DMS53 treated with DMSO at 0.1 percent for 48 hours (cell line): ENCODE results near the gene SMG6.

Experiments
- DNase-seq: peaks from one replicate; lab custom pipeline; 2025; ENCODE audit not compliant: unreplicated experiment; lab: John Stamatoyannopoulos, UW

Gene SMG6

DNA sequence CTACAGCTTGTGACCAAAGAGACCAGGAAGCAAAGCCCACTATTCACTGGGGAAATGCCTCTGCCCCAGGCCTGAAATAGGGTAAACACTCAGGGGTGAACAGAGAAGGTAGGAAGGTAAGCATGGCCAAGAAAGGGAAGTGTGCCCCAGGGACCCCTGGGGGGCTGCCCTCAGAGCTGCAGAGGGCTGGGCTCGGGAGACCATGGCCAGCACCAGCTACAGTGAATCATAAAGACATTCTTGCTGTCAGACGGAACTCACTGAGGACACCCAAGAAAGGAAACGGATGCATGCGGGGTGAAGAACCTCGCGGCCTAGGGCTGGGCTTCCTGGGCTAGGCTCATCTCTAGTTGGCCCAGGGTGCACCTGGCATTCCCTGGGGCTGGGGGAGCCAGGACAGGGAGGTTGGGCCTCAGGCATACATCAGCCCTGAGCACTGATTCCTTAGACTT lies 239.0 kb downstream of the SMG6 start:
- DNase-seq: no peak

DNA sequence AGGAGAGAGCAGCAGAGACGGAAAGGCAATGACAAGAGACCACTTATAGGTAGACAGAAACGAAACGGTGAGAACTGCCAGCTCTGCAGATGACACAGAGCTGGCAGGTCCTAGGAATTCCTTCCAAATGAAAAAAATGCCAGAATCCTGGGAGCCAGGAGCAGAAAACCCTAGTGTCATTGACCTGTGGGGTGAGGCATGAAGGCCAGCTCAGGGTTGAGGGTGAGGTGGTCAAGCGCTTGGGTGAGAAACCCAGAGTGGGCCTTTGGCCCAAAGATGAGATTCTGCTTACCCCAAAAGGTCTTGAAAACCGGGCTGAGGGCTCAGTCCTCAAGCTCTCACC lies 239.5 kb downstream of the SMG6 start:
- DNase-seq: no peak

DNA sequence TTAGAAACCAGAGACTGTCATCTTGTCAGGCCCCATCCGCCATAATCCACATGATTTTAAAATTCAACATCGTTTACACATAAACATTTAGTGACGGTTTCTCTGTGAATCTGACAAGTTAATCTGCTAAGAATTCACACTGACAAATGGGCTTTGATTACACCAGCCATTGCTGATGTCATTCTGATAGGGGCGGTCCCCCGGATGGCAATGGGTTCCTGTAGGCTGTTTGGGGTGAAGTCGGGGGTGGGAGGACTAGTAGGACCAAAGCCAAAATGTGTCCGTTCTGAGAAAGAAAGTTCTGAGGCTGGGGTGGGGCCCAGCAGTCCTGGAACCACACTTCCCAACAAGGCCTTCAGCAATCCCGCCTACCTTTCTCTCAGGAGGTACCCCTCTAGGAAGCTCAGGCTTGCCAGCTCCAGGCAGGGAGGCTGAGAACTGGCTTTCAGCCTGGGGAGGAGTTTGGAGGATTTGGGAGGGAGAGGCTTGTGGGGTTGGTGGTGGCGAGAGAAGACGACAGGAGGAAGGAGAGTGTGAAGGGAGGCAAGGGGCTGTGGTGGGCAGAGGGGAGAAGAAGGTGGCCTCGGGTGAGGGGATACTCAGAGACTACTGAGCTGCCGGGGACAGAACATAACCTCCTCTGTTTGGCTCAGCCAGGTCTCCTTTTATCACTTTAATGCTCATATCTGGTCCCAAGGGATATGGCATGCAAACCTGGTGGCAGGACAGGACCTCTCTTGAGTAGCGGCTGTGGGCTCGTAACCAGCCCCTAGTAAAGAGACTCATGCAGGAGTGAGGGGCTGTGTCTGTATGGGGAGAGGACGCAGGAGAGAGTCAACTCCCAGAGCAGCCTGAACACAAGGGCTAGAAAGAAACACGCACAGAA lies 240.1 kb downstream of the SMG6 start:
- no peak for DNase-seq

DNA sequence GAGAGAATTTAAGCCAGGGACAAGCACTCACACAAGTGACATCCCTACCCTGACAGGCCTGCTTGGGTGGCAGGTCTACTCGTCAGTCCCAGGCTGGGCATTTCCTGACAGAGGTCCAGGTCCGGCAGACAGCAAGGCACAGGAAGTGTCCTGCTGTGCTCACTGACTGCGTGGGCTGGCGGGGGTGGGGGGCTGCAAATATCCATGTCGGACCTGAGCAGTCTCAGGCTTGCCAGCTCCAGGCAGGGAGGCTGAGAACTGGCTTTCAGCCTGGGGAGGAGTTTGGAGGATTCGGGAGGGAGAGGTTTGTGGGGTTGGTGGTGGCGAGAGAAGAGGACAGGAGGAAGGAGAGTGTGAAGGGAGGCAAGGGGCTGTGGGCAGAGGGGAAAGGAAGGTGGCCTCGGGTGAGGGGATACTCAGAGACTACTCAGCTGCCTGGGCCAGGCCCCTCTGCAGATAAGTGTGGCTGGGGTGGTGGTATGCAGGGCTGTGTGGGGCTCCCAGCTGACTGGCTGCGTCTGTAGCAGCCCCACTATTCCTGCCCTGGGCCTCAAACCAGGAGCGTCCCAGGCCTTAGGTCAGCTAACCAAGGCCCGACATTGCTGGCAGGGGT lies 240.9 kb downstream of the SMG6 start:
- no peak for DNase-seq

DNA sequence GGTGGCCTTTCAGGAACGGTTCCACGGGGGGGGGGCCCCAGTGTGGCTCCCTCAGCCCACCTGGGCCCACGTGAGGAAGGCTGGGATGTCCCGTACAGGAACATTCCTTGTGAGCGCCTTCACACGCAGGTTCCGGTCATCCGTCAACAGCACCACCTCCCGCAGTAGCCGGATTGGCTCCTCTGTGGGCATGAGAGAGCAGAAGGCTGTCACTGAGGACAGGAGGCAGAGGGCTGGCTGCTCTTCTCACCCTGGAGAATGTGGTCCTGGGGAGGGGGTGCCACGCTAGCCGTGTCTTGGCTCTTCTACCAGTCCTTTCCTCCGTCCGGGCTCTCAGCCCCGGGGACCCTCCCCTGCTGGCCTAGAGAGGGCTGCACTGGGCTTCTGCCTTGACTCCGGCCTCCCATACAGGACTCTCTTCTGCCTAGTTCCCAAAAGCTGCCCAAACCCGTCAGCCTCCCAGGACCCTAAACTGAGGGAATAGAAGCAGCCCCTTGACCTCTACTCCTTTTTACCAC lies 242.1 kb downstream of the SMG6 start:
- DNase-seq: no peak

DNA sequence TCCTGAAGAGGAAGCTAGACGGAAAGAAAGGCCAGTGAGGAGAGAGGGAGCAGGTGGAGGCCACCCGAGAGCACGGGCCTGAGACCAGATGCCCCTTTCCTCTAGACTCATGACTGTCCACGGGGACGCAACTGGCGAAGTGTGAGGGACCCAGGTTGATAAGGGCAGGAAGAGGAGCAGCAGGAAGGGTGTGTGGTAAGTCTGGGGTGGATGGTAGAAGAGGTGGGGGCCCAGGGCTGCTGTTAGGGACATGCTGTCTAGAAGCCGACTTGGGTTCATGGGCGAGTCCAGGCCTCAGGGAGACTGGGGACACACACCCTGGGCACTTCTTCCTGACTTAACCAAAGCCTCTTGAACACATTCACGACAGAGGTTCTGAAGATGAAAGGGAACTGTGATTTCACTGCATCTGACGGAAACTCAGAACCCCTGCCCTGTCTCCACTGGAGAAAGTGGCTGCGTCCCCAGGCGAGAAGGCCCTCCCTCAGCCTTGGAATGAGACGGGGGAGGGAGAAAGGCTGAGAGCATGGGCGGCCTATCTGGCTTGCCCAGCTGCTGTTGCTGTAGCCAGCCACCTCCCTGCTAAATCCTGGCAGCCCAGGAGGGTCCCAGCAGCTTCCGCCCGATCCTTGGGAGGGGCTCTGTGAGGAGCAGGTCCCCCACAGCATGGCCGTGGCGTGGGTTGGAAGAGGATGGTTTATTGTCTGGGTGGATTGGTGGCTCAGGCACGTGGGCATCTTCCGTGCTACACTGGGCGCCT lies 242.7 kb downstream of the SMG6 start:
- no peak for DNase-seq

DNA sequence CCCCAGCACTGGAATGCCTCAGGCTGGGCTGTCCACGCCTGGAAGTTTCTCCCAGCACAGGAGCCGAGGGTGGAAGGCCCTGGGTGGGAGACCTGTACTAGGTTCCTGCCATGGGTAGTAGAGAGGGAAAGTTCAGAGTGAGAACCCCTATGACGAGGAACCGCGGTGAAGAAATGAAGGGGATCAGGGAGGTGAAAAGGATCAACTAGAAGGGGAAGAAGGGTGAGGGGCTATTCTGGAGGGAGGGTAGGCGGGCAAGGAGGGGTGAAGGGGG lies 243.3 kb downstream of the SMG6 start:
- no peak for DNase-seq

DNA sequence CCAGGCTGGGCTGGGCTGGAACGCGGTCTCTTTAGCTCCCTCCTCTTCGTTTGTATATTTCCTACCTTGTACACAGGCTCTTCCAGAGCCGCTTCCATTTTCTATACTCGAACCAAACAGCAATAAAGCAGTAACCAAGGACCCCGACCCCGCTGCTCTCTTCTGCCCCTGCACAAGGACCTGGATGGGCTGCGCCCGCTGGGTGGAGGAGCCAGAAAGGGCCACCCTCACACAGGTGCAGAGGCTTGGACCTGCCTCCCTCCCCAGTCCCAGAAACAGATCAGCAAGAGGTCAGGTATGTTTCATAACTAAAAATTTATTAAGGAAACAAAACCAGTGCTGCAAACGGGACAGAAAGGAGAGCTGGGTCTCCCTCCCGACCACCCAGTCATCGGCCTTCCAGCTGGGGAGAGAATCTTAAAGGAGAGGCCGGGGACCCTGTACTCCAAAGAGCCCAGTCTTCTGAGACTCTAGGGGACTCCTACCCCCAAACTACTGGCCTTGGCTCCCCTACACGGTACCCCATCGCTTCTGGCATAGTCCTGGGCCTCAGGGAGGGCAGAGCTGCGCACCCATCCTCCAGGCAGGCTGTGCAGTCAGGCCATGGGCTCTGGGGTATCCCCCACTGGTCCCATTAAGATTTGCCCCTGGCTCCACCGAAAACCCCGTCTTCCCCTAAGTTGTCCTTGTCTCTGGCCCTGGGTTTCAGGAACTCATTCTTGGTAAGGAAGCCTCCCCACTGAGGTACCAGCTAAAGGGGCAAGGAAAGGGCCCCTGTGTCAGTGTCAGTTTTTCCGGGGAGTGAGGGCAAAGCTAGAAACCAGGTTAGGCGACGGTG lies 243.8 kb downstream of the SMG6 start:
- no peak for DNase-seq

DNA sequence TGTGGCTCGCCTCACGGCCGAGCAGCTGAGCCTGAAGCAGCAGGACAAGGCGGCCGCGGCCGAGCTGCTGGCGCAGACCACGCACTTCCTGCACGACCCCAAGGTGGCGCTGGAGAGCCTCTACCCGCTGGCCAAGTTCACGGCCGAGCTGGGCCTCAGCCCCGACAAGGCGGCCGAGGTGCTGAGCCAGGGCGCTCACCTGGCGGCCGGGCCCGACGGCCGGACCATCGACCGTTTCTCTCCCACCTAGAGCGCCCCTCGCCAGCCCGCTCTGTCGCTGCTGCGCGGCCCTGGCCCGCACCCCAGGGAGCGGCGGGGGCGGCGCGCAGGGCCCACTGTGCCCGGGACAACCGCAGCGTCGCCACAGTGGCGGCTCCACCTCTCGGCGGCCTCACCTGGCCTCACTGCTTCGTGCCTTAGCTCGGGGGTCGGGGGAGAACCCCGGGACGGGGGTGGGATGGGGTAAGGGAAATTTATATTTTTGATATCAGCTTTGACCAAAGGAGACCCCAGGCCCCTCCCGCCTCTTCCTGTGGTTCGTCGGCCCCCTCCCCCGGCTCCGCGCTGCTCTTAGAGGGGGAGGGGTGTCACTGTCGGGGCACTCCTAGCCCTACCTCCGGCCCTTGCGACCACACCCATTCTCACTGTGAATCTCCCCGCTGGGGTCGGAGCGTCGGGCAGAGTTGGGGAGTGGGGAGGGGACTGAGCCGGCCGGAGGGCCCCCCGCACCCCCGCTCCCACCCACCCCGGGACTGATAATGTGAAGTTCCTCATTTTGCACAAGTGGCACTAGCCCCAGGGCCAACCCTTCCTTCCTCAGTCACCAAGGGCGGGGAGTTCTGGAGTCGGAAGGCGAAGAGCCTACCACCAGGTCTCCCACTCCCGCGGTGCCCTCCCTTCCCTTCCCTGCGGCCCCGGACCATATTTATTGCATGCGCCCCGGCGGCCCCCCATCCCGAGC lies 244.7 kb downstream of the SMG6 start:
- DNase-seq: peak; percentile 11

DNA sequence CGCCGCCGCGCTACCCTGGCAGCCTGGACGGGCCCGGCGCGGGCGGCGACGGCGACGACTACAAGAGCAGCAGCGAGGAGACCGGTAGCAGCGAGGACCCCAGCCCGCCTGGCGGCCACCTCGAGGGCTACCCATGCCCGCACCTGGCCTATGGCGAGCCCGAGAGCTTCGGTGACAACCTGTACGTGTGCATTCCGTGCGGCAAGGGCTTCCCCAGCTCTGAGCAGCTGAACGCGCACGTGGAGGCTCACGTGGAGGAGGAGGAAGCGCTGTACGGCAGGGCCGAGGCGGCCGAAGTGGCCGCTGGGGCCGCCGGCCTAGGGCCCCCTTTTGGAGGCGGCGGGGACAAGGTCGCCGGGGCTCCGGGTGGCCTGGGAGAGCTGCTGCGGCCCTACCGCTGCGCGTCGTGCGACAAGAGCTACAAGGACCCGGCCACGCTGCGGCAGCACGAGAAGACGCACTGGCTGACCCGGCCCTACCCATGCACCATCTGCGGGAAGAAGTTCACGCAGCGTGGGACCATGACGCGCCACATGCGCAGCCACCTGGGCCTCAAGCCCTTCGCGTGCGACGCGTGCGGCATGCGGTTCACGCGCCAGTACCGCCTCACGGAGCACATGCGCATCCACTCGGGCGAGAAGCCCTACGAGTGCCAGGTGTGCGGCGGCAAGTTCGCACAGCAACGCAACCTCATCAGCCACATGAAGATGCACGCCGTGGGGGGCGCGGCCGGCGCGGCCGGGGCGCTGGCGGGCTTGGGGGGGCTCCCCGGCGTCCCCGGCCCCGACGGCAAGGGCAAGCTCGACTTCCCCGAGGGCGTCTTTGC lies 245.6 kb downstream of the SMG6 start:
- DNase-seq: no peak

DNA sequence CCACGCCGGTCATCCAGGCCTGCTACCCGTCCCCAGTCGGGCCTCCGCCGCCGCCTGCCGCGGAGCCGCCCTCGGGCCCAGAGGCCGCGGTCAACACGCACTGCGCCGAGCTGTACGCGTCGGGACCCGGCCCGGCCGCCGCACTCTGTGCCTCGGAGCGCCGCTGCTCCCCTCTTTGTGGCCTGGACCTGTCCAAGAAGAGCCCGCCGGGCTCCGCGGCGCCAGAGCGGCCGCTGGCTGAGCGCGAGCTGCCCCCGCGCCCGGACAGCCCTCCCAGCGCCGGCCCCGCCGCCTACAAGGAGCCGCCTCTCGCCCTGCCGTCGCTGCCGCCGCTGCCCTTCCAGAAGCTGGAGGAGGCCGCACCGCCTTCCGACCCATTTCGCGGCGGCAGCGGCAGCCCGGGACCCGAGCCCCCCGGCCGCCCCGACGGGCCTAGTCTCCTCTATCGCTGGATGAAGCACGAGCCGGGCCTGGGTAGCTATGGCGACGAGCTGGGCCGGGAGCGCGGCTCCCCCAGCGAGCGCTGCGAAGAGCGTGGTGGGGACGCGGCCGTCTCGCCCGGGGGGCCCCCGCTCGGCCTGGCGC lies 246.3 kb downstream of the SMG6 start:
- DNase-seq: no peak

DNA sequence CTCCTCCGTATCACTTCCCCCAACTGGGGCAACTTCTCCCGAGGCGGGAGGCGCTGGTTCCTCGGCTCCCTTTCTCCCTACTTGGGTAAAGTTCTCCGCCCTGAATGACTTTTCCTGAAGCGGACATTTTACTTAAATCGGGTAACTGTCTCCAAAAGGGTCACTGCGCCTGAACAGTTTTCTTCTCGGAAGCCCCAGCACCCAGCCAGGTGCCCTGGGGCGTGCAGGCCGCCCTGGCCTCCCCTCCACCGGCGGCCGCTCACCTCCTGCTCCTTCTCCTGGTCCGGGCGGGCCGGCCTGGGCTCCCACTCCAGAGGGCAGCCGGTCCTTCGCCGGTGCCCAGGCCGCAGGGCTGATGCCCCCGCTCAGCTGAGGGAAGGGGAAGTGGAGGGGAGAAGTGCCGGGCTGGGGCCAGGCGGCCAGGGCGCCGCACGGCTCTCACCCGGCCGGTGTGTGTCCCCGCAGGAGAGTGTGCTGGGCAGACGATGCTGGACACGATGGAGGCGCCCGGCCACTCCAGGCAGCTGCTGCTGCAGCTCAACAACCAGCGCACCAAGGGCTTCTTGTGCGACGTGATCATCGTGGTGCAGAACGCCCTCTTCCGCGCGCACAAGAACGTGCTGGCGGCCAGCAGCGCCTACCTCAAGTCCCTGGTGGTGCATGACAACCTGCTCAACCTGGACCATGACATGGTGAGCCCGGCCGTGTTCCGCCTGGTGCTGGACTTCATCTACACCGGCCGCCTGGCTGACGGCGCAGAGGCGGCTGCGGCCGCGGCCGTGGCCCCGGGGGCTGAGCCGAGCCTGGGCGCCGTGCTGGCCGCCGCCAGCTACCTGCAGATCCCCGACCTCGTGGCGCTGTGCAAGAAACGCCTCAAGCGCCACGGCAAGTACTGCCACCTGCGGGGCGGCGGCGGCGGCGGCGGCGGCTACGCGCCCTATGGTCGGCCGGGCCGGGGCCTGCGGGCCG lies 247.1 kb downstream of the SMG6 start:
- peak; percentile 30 for DNase-seq

DNA sequence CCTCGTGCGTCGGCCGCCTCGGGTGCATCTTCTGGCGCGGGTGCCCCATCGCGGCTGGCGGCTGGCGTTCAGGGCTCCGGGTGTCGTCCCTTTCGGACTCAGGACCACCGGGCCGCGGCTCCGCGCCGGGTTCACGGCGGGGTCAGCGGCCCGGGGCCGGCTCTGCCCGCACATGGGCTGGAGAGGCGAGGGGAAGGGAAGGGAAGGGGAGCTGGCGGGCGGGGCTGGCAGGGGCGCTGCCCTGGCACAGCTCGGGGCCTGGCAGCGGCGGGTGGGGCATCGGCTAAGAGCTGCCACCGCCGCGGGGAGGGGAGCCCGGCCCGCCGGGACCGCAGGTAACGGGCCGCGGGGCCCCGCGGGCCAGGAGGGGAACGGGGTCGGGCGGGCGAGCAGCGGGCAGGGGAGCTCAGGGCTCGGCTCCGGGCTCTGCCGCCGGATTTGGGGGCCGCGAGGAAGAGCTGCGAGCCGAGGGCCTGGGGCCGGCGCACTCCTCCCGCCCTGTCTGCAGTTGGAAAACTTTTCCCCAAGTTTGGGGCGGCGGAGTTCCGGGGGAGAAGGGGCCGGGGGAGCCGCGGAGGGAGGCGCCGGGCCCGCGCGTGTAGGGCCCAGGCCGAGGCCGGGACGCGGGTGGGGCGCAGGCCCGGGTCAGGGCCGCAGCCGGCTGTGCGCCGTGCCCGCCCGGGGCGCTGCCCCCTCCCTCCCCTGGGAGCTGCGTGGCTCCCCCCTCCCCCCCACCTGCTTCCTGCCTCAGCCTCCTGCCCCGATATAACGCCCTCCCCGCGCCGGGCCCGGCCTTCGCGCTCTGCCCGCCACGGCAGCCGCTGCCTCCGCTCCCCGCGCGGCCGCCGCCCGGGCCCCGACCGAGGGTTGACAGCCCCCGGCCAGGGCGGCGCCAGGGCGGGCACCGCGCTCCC lies 248.0 kb downstream of the SMG6 start:
- DNase-seq: no peak

DNA sequence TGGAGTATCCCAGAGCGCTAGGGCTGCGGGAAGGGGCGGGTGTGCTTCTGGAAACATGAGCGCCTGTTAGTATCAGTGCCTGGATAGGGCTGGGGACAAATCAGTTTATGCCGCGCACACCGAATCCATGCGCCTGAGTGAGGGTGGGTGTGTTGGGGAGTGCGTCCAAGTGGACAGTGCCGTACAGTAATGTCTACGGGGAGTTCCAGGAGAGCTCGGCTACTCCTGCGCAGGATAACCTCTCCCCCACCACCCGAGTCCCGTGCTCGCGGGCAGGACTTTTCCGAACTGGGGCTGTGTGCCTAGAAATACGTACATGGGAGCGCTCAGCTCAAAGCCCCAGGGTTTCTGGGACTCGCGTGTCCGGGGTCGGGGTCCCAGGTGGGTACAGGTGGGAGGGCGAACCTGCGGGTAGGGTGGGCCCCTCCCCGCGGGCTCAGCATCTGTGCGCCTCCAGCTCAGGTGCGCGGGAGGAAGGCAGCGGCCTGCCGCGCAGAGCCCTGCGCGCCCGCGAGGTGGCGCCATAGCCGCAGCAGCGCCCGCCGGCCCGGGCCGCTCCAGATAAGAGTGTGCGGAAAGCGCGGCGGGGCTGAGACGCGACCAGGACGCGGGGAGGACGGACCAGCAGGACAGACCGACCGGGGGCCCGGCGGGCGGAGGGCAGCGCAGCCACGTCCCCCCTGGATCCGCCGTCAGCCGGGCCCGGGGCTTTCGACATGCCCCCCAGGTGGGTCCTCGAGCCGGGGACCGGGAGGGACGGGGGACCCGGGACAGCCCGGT lies 248.9 kb downstream of the SMG6 start, which contains the start of gene HIC1:
Gene HIC1, plus strand, starts transcription at position 592 of the 780 bp plus-strand sequence. CDS start 1,588 bp downstream, outside the sequence.
- DNase-seq: peak; percentile 61

DNA sequence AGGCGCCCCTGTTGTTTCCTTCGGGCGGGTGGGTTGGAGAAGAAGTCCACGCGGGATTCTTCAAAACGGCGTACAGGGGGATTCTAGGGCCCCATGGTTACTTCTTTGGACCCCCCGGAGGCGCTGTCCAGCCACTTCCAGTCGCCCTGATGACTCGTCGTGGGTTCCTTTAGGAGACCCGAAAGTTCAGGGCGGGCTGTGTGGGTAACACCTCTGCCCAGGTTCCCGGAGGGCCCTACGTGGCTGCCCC lies 249.4 kb downstream of the SMG6 start:
- DNase-seq: no peak
